ENCODE data around the gene KLHL26.

- TF ChIP-seq CTCF (IDR thresholded peaks at IDR 0.05), result no peak
- TF ChIP-seq POLR2A (IDR thresholded peaks at IDR 0.05), result no peak
- no peak for TF ChIP-seq POLR2AphosphoS5 (IDR thresholded peaks at IDR 0.05)
Measured at GRCh38 chr19:18709546-18709945, 72.7 kb downstream of the KLHL26 start.
